WTC11 (cell line): ENCODE results near the gene KCTD1. TPM values are rescaled to one million over a fixed set of nuclear protein-coding genes. Genes with fewer than 3 reads are reported as not detected.

Experiments
- ATAC-seq: fragments of 200-7000 bp; cut with Tn5 transposase; 2 replicates; pipeline ENCODE4 v1.10.0; 2021; ENCODE audit warnings: mild to moderate bottlenecking, moderate library complexity
- Bru-seq: library from RNA; stranded (reverse); fragments of 400-500 nt; gene quantifications from one replicate; lab custom pipeline; 2021; lab: Mats Ljungman, UMichigan
- CTCF ChIA-PET: fragments of 300-600 bp; sonication (Branson Sonifier 250); formaldehyde crosslinking; loops from one replicate; lab custom pipeline; 2021; ENCODE audit warnings: antibody characterized with exemption; lab: Charles Lee
- POLR2A ChIA-PET: fragments of 350-600 bp; sonication (Branson Sonifier 250); formaldehyde crosslinking; loops from one replicate; lab custom pipeline; 2021; ENCODE audit warnings: antibody characterized with exemption; lab: Charles Lee
- DNase-seq: peaks from one replicate; pipeline ENCODE4 v3.0.0; 2021; ENCODE audit warnings: low spot score
- H3K27ac Mint-ChIP-seq: 2 replicates; pipeline ENCODE4 v1.8.0; 2021; ENCODE audit warnings: mixed read lengths
- H3K27me3 Mint-ChIP-seq: 2 replicates; pipeline ENCODE4 v1.8.0; 2021; ENCODE audit warnings: low read depth, mild to moderate bottlenecking, moderate library complexity, mixed read lengths
- H3K36me3 Mint-ChIP-seq: 2 replicates; pipeline ENCODE4 v1.8.0; 2021; ENCODE audit warnings: mixed read lengths
- H3K4me1 Mint-ChIP-seq: 2 replicates; pipeline ENCODE4 v1.8.0; 2022; ENCODE audit warnings: mixed read lengths
- H3K4me3 Mint-ChIP-seq: 2 replicates; pipeline ENCODE4 v1.8.0; 2021; ENCODE audit warnings: mild to moderate bottlenecking, moderate library complexity, mixed read lengths
- H3K9me3 Mint-ChIP-seq: 2 replicates; pipeline ENCODE4 v1.8.0; 2021; ENCODE audit warnings: mixed read lengths
- CREM ChIP-seq: sonication (generic); formaldehyde crosslinking; IDR thresholded peaks from 2 replicates; pipeline ENCODE4 v1.8.1; 2022; ENCODE audit warnings: mild to moderate bottlenecking, missing genetic modification reagents, moderate library complexity
- E2F4 ChIP-seq: sonication (generic); formaldehyde crosslinking; IDR thresholded peaks from 2 replicates; pipeline ENCODE4 v1.8.1; 2022; ENCODE audit warnings: low read depth, mild to moderate bottlenecking, moderate library complexity, missing genetic modification reagents, borderline replicate concordance
- ETV6 ChIP-seq: sonication (generic); formaldehyde crosslinking; IDR thresholded peaks from 2 replicates; pipeline ENCODE4 v1.8.1; 2022; ENCODE audit warnings: mild to moderate bottlenecking, missing genetic modification reagents
- JUN ChIP-seq: sonication (generic); formaldehyde crosslinking; IDR thresholded peaks from 2 replicates; pipeline ENCODE4 v1.8.0; 2023; ENCODE audit warnings: mild to moderate bottlenecking, missing genetic modification reagents
- MAX ChIP-seq: sonication (generic); formaldehyde crosslinking; IDR thresholded peaks from 2 replicates; pipeline ENCODE4 v1.8.0; 2022; ENCODE audit warnings: mild to moderate bottlenecking, missing genetic modification reagents
- MXD4 ChIP-seq: fragments of 250-450 bp; sonication (Bioruptor Pico); IDR thresholded peaks from 2 replicates; pipeline ENCODE4 v1.8.0; 2021; ENCODE audit warnings: mild to moderate bottlenecking, moderate library complexity, borderline replicate concordance
- MYBL2 ChIP-seq: sonication (generic); formaldehyde crosslinking; IDR thresholded peaks from 2 replicates; pipeline ENCODE4 v1.8.1; 2023; ENCODE audit warnings: mild to moderate bottlenecking, moderate library complexity, missing genetic modification reagents
- NFATC4 ChIP-seq: fragments of 250-450 bp; sonication (Bioruptor Pico); IDR thresholded peaks from 2 replicates; pipeline ENCODE4 v1.9.0; 2021; ENCODE audit warnings: mild to moderate bottlenecking
- NR3C1 ChIP-seq: sonication (generic); formaldehyde crosslinking; conservative IDR thresholded peaks from 2 replicates; pipeline ENCODE4 v1.8.1; 2023; ENCODE audit warnings: low read depth, mild to moderate bottlenecking, missing genetic modification reagents
- SMAD3 ChIP-seq: sonication (generic); formaldehyde crosslinking; IDR thresholded peaks from 2 replicates; pipeline ENCODE4 v1.8.0; 2022; ENCODE audit warnings: missing genetic modification reagents, mild to moderate bottlenecking, borderline replicate concordance
- ZBTB43 ChIP-seq: sonication (generic); formaldehyde crosslinking; IDR thresholded peaks from 2 replicates; pipeline ENCODE4 v1.8.1; 2023; ENCODE audit warnings: mild to moderate bottlenecking, missing genetic modification reagents
- ZNF232 ChIP-seq: sonication (generic); formaldehyde crosslinking; IDR thresholded peaks from 2 replicates; pipeline ENCODE4 v1.8.0; 2022; ENCODE audit warnings: mild to moderate bottlenecking, missing genetic modification reagents
- ZNF263 ChIP-seq: sonication (generic); formaldehyde crosslinking; IDR thresholded peaks from 2 replicates; pipeline ENCODE4 v1.8.1; 2022; ENCODE audit warnings: low read depth, mild to moderate bottlenecking, moderate library complexity, missing genetic modification reagents
- ZNF425 ChIP-seq: fragments of 250-450 bp; sonication (Bioruptor Pico); conservative IDR thresholded peaks from 2 replicates; pipeline ENCODE4 v1.9.0; 2021; ENCODE audit warnings: mild to moderate bottlenecking
- ZNF512 ChIP-seq: sonication (generic); formaldehyde crosslinking; IDR thresholded peaks from 2 replicates; pipeline ENCODE4 v1.8.1; 2022; ENCODE audit warnings: missing genetic modification reagents, borderline replicate concordance
- long read RNA-seq, 3 experiments: library from RNA in 1 of 3; library from capped mRNA in 1 of 3; library from polyadenylated mRNA in 1 of 3; unstranded in 2 of 3; stranded (forward) in 1 of 3; transcript quantifications; one replicate each; pipeline ENCODE4 v2.0.0, GENCODE V29; 2021
- total RNA-seq: library from RNA; stranded (reverse); gene quantifications from 3 replicates; pipeline ENCODE4 v1.2.3, GENCODE V29; 2021

Gene KCTD1
- total RNA-seq (16.9 to 23.3 TPM (median 18.7 TPM) in 3 replicates), Bru-seq, nascent RNA (percentile 60 among the genes with signal in this experiment)
- long read RNA-seq, experiment 1, partial matches to known transcripts = 0 of 5 reads
- long read RNA-seq, experiment 1, other reads (novel, unspliced or antisense) = 0 of 5 reads
- long read RNA-seq, experiment 2, transcript KCTD1-207 (5 exons, 2,897 nt) = major isoform, 8 of 23 reads
- long read RNA-seq, experiment 2, partial matches to known transcripts = 4 of 23 reads
- long read RNA-seq, experiment 2, other reads (novel, unspliced or antisense) = 7 of 23 reads
- long read RNA-seq, experiment 3, partial matches to known transcripts = 0 of 4 reads
- long read RNA-seq, experiment 3, other reads (novel, unspliced or antisense) = 1 of 4 reads

GRCh38 chr18:26548415-26549262, at the start of gene KCTD1:
Gene KCTD1 (minus strand): TSS chr18:26548553. CDS start chr18:26548536, 17 bp downstream.
- Mint-ChIP-seq H3K27ac (no peak within 1 kb of the TSS), H3K4me3 (peak within 1 kb of the TSS; percentile 80), H3K36me3 (no peaks in the 10 kb centered on the region; the same call in 1 of the 2 replicates), H3K27me3 (peaks cover 71% of the 10 kb centered on the region), H3K9me3 (no peaks in the 10 kb centered on the region), H3K4me1 (peaks cover 58% of the 10 kb centered on the region)
- DNase-seq = peak; percentile 81
- peak; percentile 35 for ATAC-seq
- TF ChIP-seq JUN (CRISPR knock-in tag) = no peak
- TF ChIP-seq MXD4 (CRISPR knock-in tag) = no peak
- TF ChIP-seq NR3C1 (CRISPR knock-in tag) = no peak
- no peak for TF ChIP-seq MYBL2 (CRISPR knock-in tag)
- TF ChIP-seq ZNF232 = no peak
- TF ChIP-seq ETV6 (CRISPR knock-in tag) = no peak
- no peak for TF ChIP-seq ZNF512 (CRISPR knock-in tag)
- no peak for TF ChIP-seq ZNF425
- no peak for TF ChIP-seq SMAD3 (CRISPR knock-in tag)
- TF ChIP-seq ZNF263 = no peak
- no peak for TF ChIP-seq NFATC4 (CRISPR knock-in tag)
- TF ChIP-seq CREM (CRISPR knock-in tag) = no peak
- TF ChIP-seq ZBTB43 = no peak
- POLR2A ChIA-PET = interaction anchor here (2.1 kb wide), 1 partner anchor 22 kb away, joined by 6 read pairs; no protein-coding TSS in a partner anchor
- CTCF ChIA-PET = interaction anchor here (0.5 to 3.3 kb wide), 17 partner anchors 15 to 634 kb away, joined by 3 to 28 read pairs (median 6); no protein-coding TSS in a partner anchor

GRCh38 chr18:26593365-26594320, 45.3 kb upstream of the KCTD1 start:
- Mint-ChIP-seq H3K36me3 (no peaks in the 10 kb centered on the region), H3K9me3 (peaks cover 17% of the 10 kb centered on the region), H3K27ac (no peak overlapping the region), H3K4me1 (no peaks in the 10 kb centered on the region), H3K27me3 (no peaks in the 10 kb centered on the region), H3K4me3 (no peak overlapping the region)
- no peak for TF ChIP-seq E2F4 (CRISPR knock-in tag)
- no peak for TF ChIP-seq MAX (CRISPR knock-in tag)
- TF ChIP-seq ZNF512 (CRISPR knock-in tag) = no peak
- no peak for ATAC-seq
- no peak for DNase-seq
- CTCF ChIA-PET = no interaction called here
- POLR2A ChIA-PET = interaction anchor here (0.6 kb wide), 1 partner anchor 926 kb away, joined by 3 read pairs; no protein-coding TSS in a partner anchor
